K562 (cell line): ENCODE data around the gene PCID2. TPM values are rescaled to one million over a fixed set of nuclear protein-coding genes. Genes with fewer than 3 reads are reported as not detected.

Experiments
- CBFA2T3 ChIP-seq: fragments of 450-650 bp; IDR thresholded peaks from 2 replicates; pipeline ENCODE4 v1.6.1; 2017
- CBFB ChIP-seq: sonication (generic); formaldehyde crosslinking; IDR thresholded peaks from 2 replicates; pipeline ENCODE4 v1.4.0; 2020; ENCODE audit warnings: mild to moderate bottlenecking, missing genetic modification reagents
- CTCFL ChIP-seq: IDR thresholded peaks from 2 replicates; pipeline ENCODE4 v1.6.1; 2011; ENCODE audit warnings: borderline replicate concordance, low read depth, mild to moderate bottlenecking, moderate library complexity, low read length; ENCODE audit not compliant: insufficient read depth, poor library complexity, severe bottlenecking
- DMBX1 ChIP-seq: fragments of 250-450 bp; sonication (Bioruptor Pico); IDR thresholded peaks from 2 replicates; pipeline ENCODE4 v1.8.0; 2022; ENCODE audit warnings: inconsistent platforms, mild to moderate bottlenecking, moderate library complexity, borderline replicate concordance
- DNMT1 ChIP-seq: fragments of 450-650 bp; IDR thresholded peaks from 2 replicates; pipeline ENCODE4 v1.6.1; 2016; ENCODE audit warnings: antibody characterized with exemption, mild to moderate bottlenecking
- EP400 ChIP-seq: fragments of 450-650 bp; IDR thresholded peaks from 2 replicates; pipeline ENCODE4 v1.6.1; 2017; ENCODE audit warnings: antibody characterized with exemption, mild to moderate bottlenecking, moderate library complexity
- FOXA1 ChIP-seq: fragments of 450-650 bp; IDR thresholded peaks from 2 replicates; pipeline ENCODE4 v1.6.1; 2016; ENCODE audit warnings: mild to moderate bottlenecking, borderline replicate concordance
- FOXJ3 ChIP-seq: sonication (generic); formaldehyde crosslinking; IDR thresholded peaks from 2 replicates; pipeline ENCODE4 v1.4.0; 2020; ENCODE audit warnings: mild to moderate bottlenecking, missing genetic modification reagents
- GABPA ChIP-seq: fragments of 200-800 bp; sonication (Bioruptor generic); conservative IDR thresholded peaks from 2 replicates; pipeline ENCODE4 v1.6.1; 2016; ENCODE audit warnings: low read depth, missing genetic modification characterization, missing compliant biosample characterization
- HNRNPLL ChIP-seq: fragments of 200-400 bp; formaldehyde crosslinking; IDR thresholded peaks from 2 replicates; pipeline ENCODE4 v1.6.1; 2017; ENCODE audit warnings: low read length, low read depth, mild to moderate bottlenecking; ENCODE audit not compliant: poor library complexity, severe bottlenecking
- MTF1 ChIP-seq: fragments of 250-450 bp; sonication (Bioruptor Pico); IDR thresholded peaks from 2 replicates; pipeline ENCODE4 v1.9.0; 2021; ENCODE audit warnings: moderate library complexity, mild to moderate bottlenecking, inconsistent platforms, borderline replicate concordance
- NFE2L1 ChIP-seq: fragments of 450-650 bp; IDR thresholded peaks from 2 replicates; pipeline ENCODE4 v1.6.1; 2016; ENCODE audit warnings: missing genetic modification characterization, low read depth, mild to moderate bottlenecking, missing compliant biosample characterization, moderate library complexity, borderline replicate concordance
- NFRKB ChIP-seq: fragments of 450-650 bp; IDR thresholded peaks from 2 replicates; pipeline ENCODE4 v1.6.1; 2016; ENCODE audit warnings: low read depth
- RBM17 ChIP-seq: fragments of 200-400 bp; formaldehyde crosslinking; IDR thresholded peaks from 2 replicates; pipeline ENCODE4 v1.6.1; 2017; ENCODE audit warnings: low read depth, mild to moderate bottlenecking, low read length, borderline replicate concordance
- RCOR1 ChIP-seq, 2 experiments: IDR thresholded peaks; 2 replicates each; pipeline ENCODE4 v1.6.1; 2012; ENCODE audit warnings: low read depth in 2 of 2, low read length in 2 of 2, borderline replicate concordance in 1 of 2, improper control_type of control experiment in 1 of 2
- SMARCA5 ChIP-seq: fragments of 450-650 bp; IDR thresholded peaks from 2 replicates; pipeline ENCODE4 v1.6.1; 2016
- TRIM28 ChIP-seq: fragments of 450-650 bp; IDR thresholded peaks from 2 replicates; pipeline ENCODE4 v1.6.1; 2017
- XRCC5 ChIP-seq: fragments of 200-400 bp; formaldehyde crosslinking; IDR thresholded peaks from 2 replicates; pipeline ENCODE4 v1.6.1; 2017; ENCODE audit warnings: low read depth, mild to moderate bottlenecking, low read length
- ZBED1 ChIP-seq: IDR thresholded peaks from 2 replicates; pipeline ENCODE4 v1.6.1; 2014
- ZNF146 ChIP-seq: IDR thresholded peaks from one replicate; pipeline ENCODE4 v1.6.1; 2018; ENCODE audit warnings: missing compliant biosample characterization; ENCODE audit not compliant: unreplicated experiment
- ZNF253 ChIP-seq: fragments of 250-450 bp; sonication (Bioruptor Pico); conservative IDR thresholded peaks from 2 replicates; pipeline ENCODE4 v1.6.1; 2021; ENCODE audit warnings: mild to moderate bottlenecking
- ZNF354B ChIP-seq: fragments of 250-450 bp; sonication (Bioruptor Pico); IDR thresholded peaks from 2 replicates; pipeline ENCODE4 v1.4.0; 2020
- ZNF639 ChIP-seq, 2 experiments: fragments of 200-800 bp in 1 of 2; sonication (Bioruptor generic) in 1 of 2; sonication (generic) in 1 of 2; formaldehyde crosslinking in 1 of 2; IDR thresholded peaks in 1 of 2; conservative IDR thresholded peaks in 1 of 2; 2 replicates each; pipeline versions ENCODE4 v1.5.0 to v1.6.1; 2016 to 2020; ENCODE audit warnings: missing compliant biosample characterization in 1 of 2, missing genetic modification characterization in 1 of 2, missing genetic modification reagents in 1 of 2
- polyA plus RNA-seq, 8 experiments: library from polyadenylated mRNA; depleted of rRNA in 4 of 8; stranded (reverse) in 5 of 8; unstranded in 3 of 8; fragments of >200 nt; fragmentation: Nextera tagmentation in 2 of 8; fragmentation: Illumina TruSeq in 1 of 8; extraction: Ambion mirVana in 2 of 8; extraction: Trizol in 1 of 8; gene quantifications; 2 replicates each; pipeline versions ENCODE4 v1.2.1 to v1.2.3, GENCODE V29; 2011 to 2014; ENCODE audit warnings: inconsistent platforms in 1 of 8, missing spikeins in 1 of 8
- total RNA-seq, 7 experiments: library from RNA; depleted of rRNA in 6 of 7; stranded (reverse); fragments of >200 nt in 6 of 7; fragmentation: Illumina TruSeq in 2 of 7; extraction: Trizol in 2 of 7; gene quantifications; 2 replicates each; pipeline versions ENCODE4 v1.2.1 to v1.2.3, GENCODE V29; 2011 to 2021; ENCODE audit warnings: low replicate concordance in 1 of 7
- TF ChIP-seq, protein P1 (sequence below): fragments of 450-650 bp; formaldehyde crosslinking; IDR thresholded peaks from 2 replicates; pipeline ENCODE4 v1.4.0; 2022; ENCODE audit warnings: mild to moderate bottlenecking, moderate library complexity
- TF ChIP-seq, protein P2 (sequence below): IDR thresholded peaks from 2 replicates; pipeline ENCODE4 v1.6.1; 2011; ENCODE audit not compliant: insufficient read length; ENCODE audit errors: extremely low read depth

PCID2 gene
- total and polyA plus RNA-seq, 9 of the 15 experiments (the other 6 are each of a cell fraction or from before 2014, with no cell fraction given): 39.6 to 117 (median 59.6) TPM

GRCh38 chr13:113138792-113139551 is 69.5 kb downstream of the PCID2 start (continued):
- TF ChIP-seq DNMT1: no peak
- TF ChIP-seq, protein P1, sequence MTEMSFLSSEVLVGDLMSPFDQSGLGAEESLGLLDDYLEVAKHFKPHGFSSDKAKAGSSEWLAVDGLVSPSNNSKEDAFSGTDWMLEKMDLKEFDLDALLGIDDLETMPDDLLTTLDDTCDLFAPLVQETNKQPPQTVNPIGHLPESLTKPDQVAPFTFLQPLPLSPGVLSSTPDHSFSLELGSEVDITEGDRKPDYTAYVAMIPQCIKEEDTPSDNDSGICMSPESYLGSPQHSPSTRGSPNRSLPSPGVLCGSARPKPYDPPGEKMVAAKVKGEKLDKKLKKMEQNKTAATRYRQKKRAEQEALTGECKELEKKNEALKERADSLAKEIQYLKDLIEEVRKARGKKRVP: peak; percentile 55; the same call in 1 of the 2 replicates
- TF ChIP-seq TRIM28: no peak
- 0 out of 2 replicates have a peak, but pooled peaks have one; percentile 14 for TF ChIP-seq ZNF354B
- TF ChIP-seq RCOR1 (IDR thresholded peaks at IDR 0.05; ENCODE audit: borderline replicate concordance in 1 of 2, low read depth in 2 of 2, low read length in 2 of 2): no peak
- TF ChIP-seq ZNF639 (CRISPR knock-in tag; conservative IDR thresholded peaks at IDR 0.05 in 1 of 2, IDR thresholded peaks at IDR 0.05 in 1 of 2): 0 out of 4 replicates have a peak, but pooled peaks of 1 of the 2 experiments have one; percentile 49
- TF ChIP-seq EP400: no peak; the same call in 1 of the 2 replicates
- TF ChIP-seq SMARCA5: no peak
- no peak for TF ChIP-seq ZNF146 (CRISPR knock-in tag)
- no peak for TF ChIP-seq ZNF253 (CRISPR knock-in tag)
- TF ChIP-seq CTCFL: no peak
- no peak for TF ChIP-seq XRCC5
- TF ChIP-seq FOXJ3: no peak
- no peak for TF ChIP-seq NFRKB
- TF ChIP-seq DMBX1 (CRISPR knock-in tag): no peak
- TF ChIP-seq MTF1: no peak
- TF ChIP-seq FOXA1: no peak
- no peak for TF ChIP-seq CBFB
- TF ChIP-seq CBFA2T3: no peak
- TF ChIP-seq RBM17: no peak
- no peak for TF ChIP-seq HNRNPLL
- TF ChIP-seq GABPA (tag): peak; percentile 82
- TF ChIP-seq ZBED1: no peak
- no peak for TF ChIP-seq NFE2L1 (tag)
- TF ChIP-seq, protein P2, sequence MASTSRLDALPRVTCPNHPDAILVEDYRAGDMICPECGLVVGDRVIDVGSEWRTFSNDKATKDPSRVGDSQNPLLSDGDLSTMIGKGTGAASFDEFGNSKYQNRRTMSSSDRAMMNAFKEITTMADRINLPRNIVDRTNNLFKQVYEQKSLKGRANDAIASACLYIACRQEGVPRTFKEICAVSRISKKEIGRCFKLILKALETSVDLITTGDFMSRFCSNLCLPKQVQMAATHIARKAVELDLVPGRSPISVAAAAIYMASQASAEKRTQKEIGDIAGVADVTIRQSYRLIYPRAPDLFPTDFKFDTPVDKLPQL: no peak
